Astrocyte (in vitro differentiated cells and primary cell): Measurements from ENCODE around the gene RDH14. TPM values are rescaled to one million over a fixed set of nuclear protein-coding genes. Genes with fewer than 3 reads are reported as not detected.

Experiments used
- DNase-seq: peaks from one replicate; pipeline ENCODE4 v3.0.0-alpha.2; 2010; ENCODE audit warnings: low read depth
- FAIRE-seq: peaks from 2 replicates; lab custom pipeline; 2011; peaks lifted over from hg19 to GRCh38; lab: Jason Lieb, UNC
- H2AFZ ChIP-seq: 2 replicates; pipeline ENCODE4 v1.6.0; 2012; ENCODE audit warnings: low read depth, low read length, inconsistent platforms
- H3K27ac ChIP-seq: 2 replicates; pipeline ENCODE4 v1.5.1; 2011; ENCODE audit warnings: low read depth, low read length, inconsistent platforms
- H3K27me3 ChIP-seq: 2 replicates; pipeline ENCODE4 v1.6.0; 2011; ENCODE audit warnings: low read length, inconsistent platforms; ENCODE audit not compliant: insufficient read depth
- H3K36me3 ChIP-seq: 2 replicates; pipeline ENCODE4 v1.5.1; 2011; ENCODE audit warnings: low read length, inconsistent platforms; ENCODE audit not compliant: insufficient read depth
- H3K4me1 ChIP-seq: 2 replicates; pipeline ENCODE4 v1.5.1; 2011; ENCODE audit warnings: low read length, inconsistent platforms; ENCODE audit not compliant: insufficient read depth
- H3K4me2 ChIP-seq: 2 replicates; pipeline ENCODE4 v1.6.0; 2012; ENCODE audit warnings: low read length, inconsistent platforms
- H3K4me3 ChIP-seq: 2 replicates; pipeline ENCODE4 v1.5.1; 2011; ENCODE audit warnings: low read depth, mild to moderate bottlenecking, low read length, inconsistent platforms; ENCODE audit not compliant: insufficient read depth
- H3K79me2 ChIP-seq: 2 replicates; pipeline ENCODE4 v1.6.0; 2012; ENCODE audit warnings: mild to moderate bottlenecking, low read length, inconsistent platforms; ENCODE audit not compliant: insufficient read depth
- H3K9ac ChIP-seq: 2 replicates; pipeline ENCODE4 v1.6.0; 2012; ENCODE audit warnings: mild to moderate bottlenecking, low read length, inconsistent platforms
- H3K9me3 ChIP-seq: 2 replicates; pipeline ENCODE4 v1.5.1; 2012; ENCODE audit warnings: low read depth, mild to moderate bottlenecking, low read length, inconsistent platforms; ENCODE audit not compliant: insufficient read depth
- H4K20me1 ChIP-seq: 2 replicates; pipeline ENCODE4 v1.6.0; 2012; ENCODE audit warnings: low read length, inconsistent platforms; ENCODE audit not compliant: insufficient read depth
- H3K27ac Mint-ChIP-seq: one replicate; pipeline ENCODE4 v1.8.0; 2021; ENCODE audit warnings: mild to moderate bottlenecking, mixed read lengths; ENCODE audit not compliant: unreplicated experiment
- H3K27me3 Mint-ChIP-seq: one replicate; pipeline ENCODE4 v1.8.0; 2021; ENCODE audit warnings: low read depth, mixed read lengths; ENCODE audit not compliant: unreplicated experiment
- H3K36me3 Mint-ChIP-seq: one replicate; pipeline ENCODE4 v1.8.0; 2021; ENCODE audit warnings: low read depth, mixed read lengths; ENCODE audit not compliant: unreplicated experiment
- H3K4me1 Mint-ChIP-seq: one replicate; pipeline ENCODE4 v1.8.0; 2021; ENCODE audit warnings: low read depth, mixed read lengths; ENCODE audit not compliant: unreplicated experiment
- H3K4me3 Mint-ChIP-seq: one replicate; pipeline ENCODE4 v1.8.0; 2021; ENCODE audit warnings: mild to moderate bottlenecking, moderate library complexity, mixed read lengths; ENCODE audit not compliant: unreplicated experiment
- H3K9me3 Mint-ChIP-seq: one replicate; pipeline ENCODE4 v1.8.0; 2021; ENCODE audit warnings: mild to moderate bottlenecking, mixed read lengths; ENCODE audit not compliant: unreplicated experiment
- EZH2 ChIP-seq: IDR thresholded peaks from 2 replicates; pipeline ENCODE4 v1.6.1; 2012; ENCODE audit warnings: mild to moderate bottlenecking, low read length, inconsistent platforms; ENCODE audit not compliant: insufficient read depth
- total RNA-seq: library from RNA; stranded (reverse); gene quantifications from 2 replicates; pipeline ENCODE4 v1.2.1, GENCODE V29; 2021
- TF ChIP-seq, protein P1 (sequence below): IDR thresholded peaks from 2 replicates; pipeline ENCODE4 v1.5.1; 2011; ENCODE audit warnings: low read depth, mild to moderate bottlenecking, inconsistent platforms, low read length, moderate library complexity; ENCODE audit not compliant: insufficient read depth

Gene RDH14
- total RNA-seq, 1 donor from 2014 or later: 16.0 TPM

GRCh38 chr2:18584608-18584954 lies 24.1 kb upstream of the RDH14 start:
- no peak overlapping the region for H3K27ac Mint-ChIP-seq
- H3K9me3 Mint-ChIP-seq: peaks cover 4% of the 10 kb centered on the region

DNA sequence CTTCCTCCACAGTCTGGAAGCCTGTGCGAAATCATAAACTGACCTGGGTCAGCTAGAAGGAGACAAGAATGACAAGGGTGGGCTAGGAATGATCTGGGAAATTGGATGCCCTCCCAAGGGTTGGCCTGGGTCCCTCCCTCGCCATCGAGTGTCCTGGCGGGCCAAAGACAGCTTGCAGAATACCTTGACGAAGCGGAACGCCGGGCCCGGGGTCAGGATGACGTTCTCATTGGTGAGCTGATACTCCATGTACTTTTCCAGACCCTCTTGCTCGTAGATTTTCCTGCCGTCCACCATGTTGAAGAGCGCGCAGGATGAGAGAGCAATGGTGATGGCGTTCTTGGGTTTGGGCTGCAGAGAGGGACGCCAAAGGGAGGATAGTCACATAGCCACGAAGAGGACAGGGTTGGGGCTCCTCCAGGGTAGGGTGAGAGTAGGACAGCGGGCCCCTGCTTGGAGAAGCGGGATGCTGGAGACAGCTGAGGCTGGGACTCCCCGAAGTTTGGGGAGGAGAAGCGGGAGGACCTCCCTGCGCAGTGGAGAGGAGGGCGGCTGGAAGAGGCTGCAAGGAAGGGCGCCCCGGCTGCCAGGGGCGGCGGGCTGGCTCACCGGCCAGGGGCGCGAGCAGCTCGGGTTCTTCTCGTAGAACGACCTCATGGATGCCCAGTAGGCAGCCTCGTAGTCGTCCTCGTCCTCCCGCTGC lies 23.6 kb upstream of the RDH14 start:
- peaks cover 9% of the 10 kb centered on the region for H3K9me3 Mint-ChIP-seq
- Histone ChIP-seq H3K9ac (no peak overlapping the region), H3K4me1 (no peaks in the 10 kb centered on the region), H3K79me2 (no peaks in the 10 kb centered on the region), H2AFZ (no peak overlapping the region), H3K4me3 (no peak overlapping the region), H3K36me3 (no peaks in the 10 kb centered on the region), H4K20me1 (no peaks in the 10 kb centered on the region), H3K27ac (no peak overlapping the region), H3K4me2 (no peak overlapping the region), H3K9me3 (no peaks in the 10 kb centered on the region), H3K27me3 (no peaks in the 10 kb centered on the region)
- no peak overlapping the region for H3K27ac Mint-ChIP-seq
- no peaks in the 10 kb centered on the region for H3K36me3 Mint-ChIP-seq
- no peak for TF ChIP-seq EZH2
- TF ChIP-seq, protein P1, sequence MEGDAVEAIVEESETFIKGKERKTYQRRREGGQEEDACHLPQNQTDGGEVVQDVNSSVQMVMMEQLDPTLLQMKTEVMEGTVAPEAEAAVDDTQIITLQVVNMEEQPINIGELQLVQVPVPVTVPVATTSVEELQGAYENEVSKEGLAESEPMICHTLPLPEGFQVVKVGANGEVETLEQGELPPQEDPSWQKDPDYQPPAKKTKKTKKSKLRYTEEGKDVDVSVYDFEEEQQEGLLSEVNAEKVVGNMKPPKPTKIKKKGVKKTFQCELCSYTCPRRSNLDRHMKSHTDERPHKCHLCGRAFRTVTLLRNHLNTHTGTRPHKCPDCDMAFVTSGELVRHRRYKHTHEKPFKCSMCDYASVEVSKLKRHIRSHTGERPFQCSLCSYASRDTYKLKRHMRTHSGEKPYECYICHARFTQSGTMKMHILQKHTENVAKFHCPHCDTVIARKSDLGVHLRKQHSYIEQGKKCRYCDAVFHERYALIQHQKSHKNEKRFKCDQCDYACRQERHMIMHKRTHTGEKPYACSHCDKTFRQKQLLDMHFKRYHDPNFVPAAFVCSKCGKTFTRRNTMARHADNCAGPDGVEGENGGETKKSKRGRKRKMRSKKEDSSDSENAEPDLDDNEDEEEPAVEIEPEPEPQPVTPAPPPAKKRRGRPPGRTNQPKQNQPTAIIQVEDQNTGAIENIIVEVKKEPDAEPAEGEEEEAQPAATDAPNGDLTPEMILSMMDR: no peak
- no peaks in the 10 kb centered on the region for H3K4me1 Mint-ChIP-seq
- H3K4me3 Mint-ChIP-seq: no peak overlapping the region
- H3K27me3 Mint-ChIP-seq: no peaks in the 10 kb centered on the region
- FAIRE-seq (no peak), DNase-seq (no peak)

More at GRCh38 chr2:18584608-18584954, 24.1 kb upstream of the RDH14 start:
- no peaks in the 10 kb centered on the region for H3K4me1 ChIP-seq
- no peaks in the 10 kb centered on the region for H3K36me3 Mint-ChIP-seq
- no peaks in the 10 kb centered on the region for H3K79me2 ChIP-seq
- H3K27me3 Mint-ChIP-seq: no peaks in the 10 kb centered on the region
- H3K4me2 ChIP-seq: no peak overlapping the region
- no peak overlapping the region for H3K27ac ChIP-seq
- no peak overlapping the region for H2AFZ ChIP-seq
- FAIRE-seq (no peak), DNase-seq (no peak)
- TF ChIP-seq, protein P1: no peak
- no peak for TF ChIP-seq EZH2
- no peak overlapping the region for H3K4me3 ChIP-seq
- no peaks in the 10 kb centered on the region for H3K9me3 ChIP-seq
- no peaks in the 10 kb centered on the region for H3K27me3 ChIP-seq
- no peaks in the 10 kb centered on the region for H3K36me3 ChIP-seq
- H3K4me3 Mint-ChIP-seq: no peak overlapping the region
- H4K20me1 ChIP-seq: no peaks in the 10 kb centered on the region
- no peak overlapping the region for H3K9ac ChIP-seq
- no peaks in the 10 kb centered on the region for H3K4me1 Mint-ChIP-seq

DNA sequence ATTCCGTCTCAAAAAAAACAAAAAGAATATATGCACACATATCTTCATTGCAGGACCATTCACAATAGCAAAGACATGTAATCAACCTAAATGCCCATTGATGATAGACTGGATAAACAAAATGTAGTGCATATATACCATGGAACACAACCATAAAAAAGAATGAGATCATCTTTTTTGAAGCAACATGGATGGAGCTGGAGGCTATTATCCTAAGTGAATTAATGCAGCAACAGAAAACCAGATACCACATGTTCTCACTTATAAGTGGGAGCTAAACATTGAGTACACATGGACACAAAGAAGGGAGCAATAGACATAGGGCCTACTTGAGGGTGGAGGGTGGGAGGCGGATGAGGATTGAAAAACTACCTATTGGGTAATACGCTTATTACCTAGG lies 20.2 kb upstream of the RDH14 start:
- no peaks in the 10 kb centered on the region for H3K9me3 ChIP-seq
- Mint-ChIP-seq H3K4me3 (no peak overlapping the region), H3K27ac (no peak overlapping the region), H3K27me3 (no peaks in the 10 kb centered on the region), H3K36me3 (no peaks in the 10 kb centered on the region), H3K9me3 (peaks cover 13% of the 10 kb centered on the region), H3K4me1 (no peaks in the 10 kb centered on the region)
- no peaks in the 10 kb centered on the region for H3K4me1 ChIP-seq
- no peak overlapping the region for H3K4me2 ChIP-seq
- FAIRE-seq: no peak
- H3K27ac ChIP-seq: no peak overlapping the region
- no peaks in the 10 kb centered on the region for H3K79me2 ChIP-seq
- DNase-seq: no peak
- no peak overlapping the region for H3K9ac ChIP-seq
- no peaks in the 10 kb centered on the region for H3K36me3 ChIP-seq
- TF ChIP-seq, protein P1: no peak
- no peak for TF ChIP-seq EZH2
- H3K27me3 ChIP-seq: no peaks in the 10 kb centered on the region
- no peak overlapping the region for H2AFZ ChIP-seq
- no peak overlapping the region for H3K4me3 ChIP-seq
- no peaks in the 10 kb centered on the region for H4K20me1 ChIP-seq
